ENCODE data around the gene PHF12.
"Not testable (repeated sequence)": the region's sequence is repeated elsewhere in the genome, so short reads cannot be mapped to it uniquely, and the experiment has no call there.

The PHF12 gene

DNA sequence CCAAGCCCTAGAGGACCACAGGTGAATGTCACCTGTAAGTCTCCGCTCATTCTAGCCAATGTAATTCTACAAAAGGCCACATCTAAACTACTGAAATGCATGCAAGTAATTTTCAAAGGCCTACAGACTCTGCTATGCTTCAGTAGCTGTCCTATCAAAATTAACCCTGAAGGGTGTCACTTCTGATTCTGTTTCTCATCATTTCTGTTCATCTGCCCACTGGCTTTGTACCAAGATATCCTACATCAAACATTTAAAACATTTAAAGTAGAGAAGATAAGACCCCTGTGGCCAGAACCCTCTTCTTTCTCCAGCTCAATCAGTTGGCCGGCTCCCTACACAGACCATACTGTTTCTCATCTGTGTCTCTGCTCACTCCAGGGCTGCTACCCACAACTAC, 21.5 kb downstream of the PHF12 start:
- DNase-seq (ENCODE audit: low read depth) = no peak

DNA sequence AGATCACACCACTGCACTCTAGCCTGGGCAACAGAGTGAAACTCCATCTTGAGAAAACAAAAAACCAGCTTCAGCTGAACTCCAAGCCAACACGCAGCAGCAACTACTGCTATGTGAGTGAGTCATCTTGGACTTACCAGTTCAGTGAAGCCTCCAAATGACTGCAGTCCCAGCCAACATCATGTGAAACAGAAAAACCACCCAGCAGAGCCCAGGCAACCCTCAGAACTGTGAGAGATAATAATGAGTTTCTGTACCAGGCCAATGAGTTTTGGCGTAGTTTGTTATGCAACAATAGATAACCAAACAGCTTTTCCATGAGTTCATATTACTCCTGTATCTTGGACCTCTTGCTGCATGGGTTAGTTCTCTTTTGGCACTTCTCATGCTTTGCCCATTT, 23.3 kb downstream of the PHF12 start:
- DNase-seq (ENCODE audit: low read depth) = peak; percentile 12

DNA sequence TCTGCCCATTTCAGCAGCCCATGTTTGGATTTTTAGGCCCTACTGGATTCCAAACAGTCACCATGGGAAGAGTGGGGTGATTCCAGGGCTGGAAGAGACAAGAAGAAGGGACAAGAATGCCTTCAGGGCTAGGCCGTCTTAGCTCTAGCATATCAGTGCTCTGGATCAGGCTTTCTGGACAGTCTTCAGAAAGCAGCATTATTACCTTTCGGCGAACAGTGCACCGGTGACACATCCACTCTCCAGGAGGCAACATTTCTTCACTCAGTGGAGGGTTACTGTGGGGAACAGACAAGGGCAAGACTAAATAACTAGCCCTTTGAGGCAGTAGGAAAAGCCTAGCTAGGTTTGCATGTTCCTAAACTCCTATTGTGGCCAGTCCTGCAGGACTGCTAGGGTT, 24.5 kb downstream of the PHF12 start:
- DNase-seq (ENCODE audit: low read depth) = no peak

DNA sequence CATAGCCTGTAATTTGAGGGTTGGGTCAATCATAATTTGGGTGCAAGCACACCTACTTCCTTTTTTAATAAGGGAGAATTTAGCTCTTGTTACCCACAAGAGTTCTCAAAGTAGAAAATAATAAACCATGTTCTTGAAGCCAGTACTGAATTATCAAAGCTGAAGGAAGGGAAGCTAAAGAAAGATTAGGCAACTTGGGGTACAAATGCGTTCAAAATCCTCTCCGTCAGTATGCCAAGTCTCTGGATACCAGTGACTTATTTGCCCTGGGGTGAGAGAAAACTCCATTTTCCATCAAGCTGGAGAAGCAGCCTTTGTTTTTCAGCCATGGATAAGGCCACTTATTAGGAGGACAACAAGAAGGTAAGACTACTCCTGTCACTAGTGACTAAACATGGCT, 25.0 kb downstream of the PHF12 start:
- no peak for DNase-seq (ENCODE audit: low read depth)

DNA sequence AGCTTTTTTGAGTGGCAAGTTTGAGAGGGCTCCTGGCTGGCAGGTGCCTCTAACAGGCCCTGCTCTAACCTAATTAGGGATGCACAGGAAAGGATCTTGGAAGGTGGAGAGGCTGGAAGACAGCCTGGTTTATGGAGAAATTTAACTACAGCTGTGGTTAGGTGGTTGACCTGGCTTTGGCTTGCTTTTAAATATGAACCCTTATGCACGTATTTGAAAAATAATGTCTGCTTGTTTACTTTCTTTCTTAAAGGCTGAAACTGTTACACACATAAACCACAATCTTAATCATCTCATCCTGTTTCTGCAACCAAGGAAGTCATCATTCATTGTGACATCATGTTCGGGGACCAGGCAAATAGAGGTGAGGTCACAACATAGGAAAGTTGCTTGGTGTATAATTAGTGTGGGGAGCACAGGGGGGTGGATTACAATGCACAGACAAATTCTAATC, 25.4 kb downstream of the PHF12 start:
- DNase-seq (ENCODE audit: low read depth) = peak; percentile 33

DNA sequence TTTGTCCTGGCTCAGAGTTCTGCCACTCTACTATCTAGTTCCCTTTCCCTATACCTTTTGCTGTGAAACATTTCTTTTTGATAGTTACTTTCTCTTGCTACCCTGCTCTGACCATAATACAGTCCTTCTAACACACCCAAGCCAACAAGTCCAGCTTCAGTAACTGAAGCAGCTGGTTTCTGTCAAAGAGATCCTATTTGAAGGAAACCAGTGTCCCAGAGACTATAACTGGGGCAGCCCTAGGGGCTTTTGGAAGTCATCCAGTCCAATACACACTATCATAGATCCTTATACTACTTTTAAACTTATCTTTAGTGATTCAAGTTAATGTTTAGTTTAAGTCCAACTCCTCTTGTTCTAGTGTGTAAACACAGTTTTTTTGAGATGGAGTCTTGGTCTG, 31.1 kb downstream of the PHF12 start:
- DNase-seq (ENCODE audit: low read depth) = no peak

DNA sequence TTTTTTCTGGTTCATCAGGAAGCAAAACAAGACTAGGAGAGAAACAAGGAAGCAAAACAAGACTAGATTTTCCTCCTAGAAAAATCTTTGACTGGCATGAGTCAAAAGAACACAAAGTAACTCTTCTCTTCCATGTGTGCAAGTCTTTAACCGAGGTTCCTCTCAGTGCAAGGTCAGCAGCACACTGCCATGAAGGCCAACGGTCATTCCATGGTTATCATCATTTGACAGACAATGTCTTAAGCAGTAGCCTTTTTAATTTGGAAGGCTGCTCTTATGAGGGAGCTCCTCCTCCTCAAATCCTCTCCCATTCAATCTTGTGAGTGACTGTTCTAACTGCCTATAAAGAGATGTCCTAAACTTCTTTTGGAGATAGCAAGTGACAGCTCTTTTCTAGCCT, 33.0 kb downstream of the PHF12 start:
- no peak for DNase-seq (ENCODE audit: low read depth)

DNA sequence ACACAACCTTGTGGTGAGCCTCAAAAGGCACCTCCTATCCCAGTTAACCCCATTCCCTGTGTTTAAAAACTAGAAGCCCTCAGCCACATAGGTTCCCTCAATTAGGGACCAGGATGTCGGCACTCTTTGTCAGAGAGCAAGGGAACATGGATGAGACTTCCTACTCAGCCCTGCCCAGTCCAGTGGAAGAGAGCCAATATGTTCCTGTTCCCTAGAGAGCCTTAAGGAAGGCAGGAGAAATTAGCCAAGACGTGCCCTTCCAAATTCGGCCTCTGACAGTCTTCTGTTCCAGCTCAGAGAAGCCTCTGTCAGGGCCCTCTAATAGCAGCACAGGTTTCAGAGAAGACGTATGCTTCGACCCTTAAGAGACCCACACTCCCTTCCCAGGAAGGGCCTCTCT, 33.9 kb downstream of the PHF12 start:
- DNase-seq (ENCODE audit: low read depth) = no peak

DNA sequence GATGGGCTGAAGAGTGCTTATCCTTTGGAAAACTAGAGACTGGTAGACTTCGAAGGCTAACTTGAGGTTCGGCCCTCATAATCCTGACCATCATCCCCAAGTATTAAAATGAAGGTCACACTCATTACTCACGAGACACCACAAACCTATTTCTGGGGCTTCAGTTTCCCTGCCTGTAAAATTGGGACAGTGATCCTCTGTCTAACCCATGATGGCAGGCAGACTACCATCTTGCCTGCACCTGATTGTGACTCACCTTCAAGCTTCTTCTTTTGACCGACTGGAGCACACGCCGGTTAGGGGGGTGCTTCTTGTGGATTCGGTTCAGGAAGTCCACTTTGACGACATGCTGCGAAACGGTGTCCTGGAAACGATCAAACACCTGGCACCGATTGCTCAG, 34.3 kb downstream of the PHF12 start:
- DNase-seq (ENCODE audit: low read depth) = no peak

DNA sequence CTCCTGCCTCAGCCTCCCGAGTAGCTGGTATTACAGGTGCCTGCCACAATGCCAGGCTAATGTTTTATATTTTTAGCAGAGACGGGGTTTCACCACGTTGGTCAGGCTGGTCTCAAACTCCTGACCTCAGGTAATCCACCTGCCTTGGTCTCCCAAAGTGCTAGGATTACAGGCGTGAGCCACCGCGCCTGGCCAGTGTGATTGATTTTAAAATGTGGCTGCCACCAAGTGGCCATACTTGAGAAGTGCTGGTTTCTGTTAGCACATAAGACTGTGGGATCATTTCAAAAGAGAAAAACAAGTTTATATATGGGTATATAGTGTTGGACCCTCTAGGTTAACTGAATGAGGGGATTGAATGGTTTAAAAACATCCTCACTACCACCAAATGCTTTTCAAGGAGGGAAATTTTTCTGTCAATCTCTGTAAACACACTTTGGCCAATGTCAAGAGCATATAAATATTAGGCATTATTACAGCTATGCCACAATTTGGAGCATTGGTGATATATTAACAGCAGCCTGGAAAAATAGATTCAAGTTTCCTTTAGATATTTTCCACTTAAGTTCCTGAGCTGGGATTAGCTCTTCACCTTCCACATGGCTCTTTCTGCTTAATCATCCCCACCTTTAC, 34.9 kb downstream of the PHF12 start:
- peak; percentile 33 for DNase-seq (ENCODE audit: low read depth)

DNA sequence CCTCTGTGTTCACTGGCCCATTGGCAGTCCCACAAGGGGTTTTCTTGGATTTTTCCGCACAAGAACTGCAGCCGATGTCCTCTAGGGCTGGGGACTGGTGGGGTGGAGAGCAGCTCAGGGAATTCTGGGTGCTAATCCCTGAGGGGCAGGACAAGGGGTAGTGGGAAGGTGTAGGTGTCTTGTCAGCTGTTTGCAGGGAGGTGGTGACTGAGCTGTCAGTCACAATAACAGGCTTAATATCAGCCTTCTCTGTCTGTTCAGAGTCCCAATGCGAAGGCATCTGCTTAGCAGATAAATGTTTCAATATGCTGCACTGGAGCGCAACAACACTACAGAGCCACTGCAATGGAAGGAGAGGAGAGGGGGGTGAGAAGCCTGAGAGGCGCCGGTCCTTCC, 38.4 kb downstream of the PHF12 start:
- no peak for DNase-seq (ENCODE audit: low read depth)

DNA sequence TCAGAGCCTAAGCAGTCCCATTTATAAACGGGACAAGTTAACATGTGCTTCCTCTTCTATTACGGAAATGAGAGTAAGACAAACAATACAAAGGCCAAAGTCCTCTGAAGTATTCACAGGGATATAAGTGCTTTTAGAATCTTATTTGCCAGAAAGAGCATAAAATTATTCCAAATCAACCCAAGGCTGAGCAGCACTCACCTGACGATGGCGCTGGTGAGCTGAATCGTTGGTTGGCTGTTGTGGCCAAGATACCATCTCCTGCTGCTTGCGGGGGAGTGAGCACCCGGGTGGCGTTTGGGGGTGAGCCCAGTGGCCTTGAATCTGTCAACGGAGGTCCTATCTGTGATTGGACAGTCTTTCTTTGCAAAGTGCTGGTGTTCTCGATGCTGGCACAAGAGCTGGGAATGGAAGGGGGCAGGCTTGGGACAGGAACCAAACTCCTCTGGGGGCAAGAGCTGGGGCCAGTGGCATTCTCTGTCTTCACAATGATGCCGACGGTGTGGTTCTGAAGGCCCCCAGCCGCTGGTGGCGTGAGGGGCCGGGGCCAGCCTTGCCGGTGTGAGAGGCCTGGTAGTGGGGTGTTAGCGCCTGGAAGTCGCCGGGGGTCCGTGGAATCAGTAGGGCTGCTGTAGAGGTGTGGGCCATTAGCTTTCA, 38.9 kb downstream of the PHF12 start:
- no peak for DNase-seq (ENCODE audit: low read depth)

DNA sequence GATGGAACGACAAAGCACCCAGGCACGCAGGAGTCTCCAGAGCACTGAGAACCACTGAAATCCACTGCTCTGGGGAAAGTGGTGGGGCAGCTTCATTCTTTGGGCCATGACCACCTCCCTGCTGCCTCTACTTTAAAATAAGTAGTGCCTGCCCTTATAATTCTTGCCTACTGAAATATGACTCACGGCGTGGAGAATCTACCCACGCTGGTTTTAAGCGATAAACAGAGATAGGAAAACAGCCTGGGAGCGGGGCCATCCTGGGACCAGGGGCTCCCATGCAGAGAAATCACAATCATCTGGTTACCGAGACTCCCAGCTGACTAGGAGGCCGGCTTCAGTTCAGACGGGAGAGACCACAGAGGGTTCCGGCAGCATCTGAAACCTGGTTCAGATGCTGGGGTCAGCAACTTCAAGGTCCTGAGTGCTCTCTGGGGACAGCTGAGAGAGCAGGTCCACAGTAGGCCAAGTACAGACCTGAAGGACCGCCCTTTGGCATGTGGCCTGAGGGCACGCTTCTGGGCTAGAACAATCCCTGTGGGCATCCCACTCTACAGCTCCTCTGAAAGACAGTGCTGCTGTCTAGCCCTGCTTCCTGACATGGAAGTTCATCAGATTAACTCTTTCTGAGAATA, 39.8 kb downstream of the PHF12 start:
- DNase-seq (ENCODE audit: low read depth) = no peak

DNA sequence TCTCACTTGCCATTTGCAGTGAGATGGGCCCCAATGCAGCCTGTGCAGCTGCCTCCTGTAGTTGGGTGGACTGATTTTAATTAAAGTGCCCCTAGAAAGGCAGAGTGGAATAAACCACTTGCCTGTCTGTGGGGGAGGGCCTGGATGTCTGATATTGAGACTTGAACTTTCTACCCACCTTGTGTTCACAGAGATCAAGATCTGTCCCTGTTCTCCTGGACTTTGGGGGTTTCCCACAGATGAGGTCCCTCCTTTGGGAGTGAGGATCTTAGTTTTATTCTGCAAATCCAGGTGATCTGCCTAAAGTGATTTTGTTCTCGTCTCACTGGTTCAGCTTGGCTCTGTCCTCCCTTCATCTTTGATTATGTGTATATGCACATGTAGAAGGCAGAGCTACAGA, 40.8 kb downstream of the PHF12 start:
- no peak for DNase-seq (ENCODE audit: low read depth)

DNA sequence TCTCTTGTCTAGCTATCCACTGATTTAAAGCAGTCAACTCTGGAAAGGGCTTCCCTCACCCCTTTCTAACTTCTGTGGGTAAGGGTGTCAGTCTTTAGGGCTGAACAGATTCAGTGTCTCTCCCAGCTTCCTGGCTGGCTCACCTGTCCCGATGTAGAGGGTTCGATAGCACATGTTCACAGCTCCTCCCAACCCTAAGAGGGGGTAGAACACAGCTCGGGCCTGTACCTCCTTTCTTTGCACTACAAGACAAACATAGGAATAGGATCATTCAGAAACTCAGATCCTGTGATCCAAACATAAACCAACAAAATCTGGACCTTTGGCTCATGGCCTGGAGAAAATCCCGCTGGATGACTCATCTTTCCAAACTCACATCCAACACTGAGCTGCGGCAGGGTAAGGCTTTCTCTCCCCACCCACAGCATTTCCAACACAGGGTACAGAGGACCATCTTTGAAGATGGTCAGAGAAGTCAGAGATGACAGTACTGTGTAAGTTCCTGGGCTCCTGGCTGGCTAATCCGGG, 42.6 kb downstream of the PHF12 start:
- no peak for DNase-seq (ENCODE audit: low read depth)

DNA sequence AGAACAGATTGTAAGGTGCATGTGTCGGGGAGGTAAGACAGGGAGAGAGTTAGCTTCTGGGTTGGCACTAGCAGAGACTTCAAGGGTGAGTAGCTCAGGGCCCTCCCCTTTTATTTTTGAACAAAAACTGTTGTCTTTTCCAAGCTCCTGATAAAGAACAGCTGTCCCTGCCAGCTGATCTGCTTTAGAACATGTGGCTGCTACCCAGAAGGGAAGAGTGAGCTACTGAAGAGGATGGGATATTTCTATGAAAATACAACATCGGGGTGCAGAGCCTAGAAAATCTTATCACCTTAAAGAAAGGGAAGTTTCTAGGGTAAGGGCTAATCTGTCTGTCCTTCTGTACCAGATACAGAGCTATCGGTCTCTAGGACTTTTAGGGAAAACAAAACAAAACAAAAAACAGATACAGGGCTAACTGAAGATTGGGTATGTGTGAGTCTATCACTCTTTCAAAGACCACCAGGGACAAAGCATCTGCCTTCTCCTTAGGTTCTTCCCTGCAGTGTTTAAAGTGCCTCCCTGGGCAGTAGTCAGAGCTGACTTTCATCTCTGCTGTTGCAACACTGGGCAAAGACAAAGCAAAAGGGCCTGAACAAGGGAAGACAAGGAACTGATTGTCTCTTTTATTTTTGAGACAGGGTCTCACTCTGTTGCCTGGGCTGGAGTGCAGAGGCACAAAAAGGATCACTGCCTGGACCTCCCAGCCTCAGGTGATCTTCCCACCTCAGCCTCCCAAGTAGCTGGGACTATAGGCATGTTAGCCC, 43.4 kb downstream of the PHF12 start:
- DNase-seq (ENCODE audit: low read depth) = no peak

DNA sequence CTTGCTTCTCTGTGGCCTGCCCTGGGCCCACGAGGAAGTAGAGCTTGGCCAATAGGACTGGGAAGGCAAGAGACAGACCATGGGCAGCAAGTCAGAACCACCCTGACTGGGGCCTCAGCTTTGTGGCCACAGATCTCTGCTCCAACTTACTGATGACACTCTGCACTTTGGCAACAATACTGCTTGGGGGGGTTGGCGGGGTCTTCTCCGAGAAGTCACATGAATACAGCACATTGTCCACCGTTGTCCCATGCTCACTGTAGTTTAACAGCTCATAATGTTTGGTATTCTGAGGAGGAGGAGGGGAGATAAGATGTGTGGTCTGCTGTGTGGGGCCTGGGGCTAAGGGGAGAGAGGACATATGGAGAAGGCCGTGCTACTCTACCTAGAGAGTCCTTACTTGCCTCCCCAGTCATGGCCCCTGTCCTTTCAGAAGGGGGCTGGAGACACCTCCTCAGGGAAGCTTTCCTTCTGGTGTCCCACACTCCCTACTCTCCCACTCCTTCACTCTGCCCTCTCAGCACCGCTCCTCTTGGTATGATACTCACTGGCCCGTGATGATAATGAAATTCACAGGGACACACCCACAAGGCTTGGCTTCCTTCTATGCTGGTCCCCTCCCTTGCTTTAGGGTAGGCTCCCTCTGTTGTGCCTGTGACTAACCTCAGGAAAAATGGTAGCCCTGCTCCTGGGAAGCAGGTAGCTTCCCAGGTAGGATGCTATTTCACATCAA, 44.4 kb downstream of the PHF12 start:
- no peak for DNase-seq (ENCODE audit: low read depth)

DNA sequence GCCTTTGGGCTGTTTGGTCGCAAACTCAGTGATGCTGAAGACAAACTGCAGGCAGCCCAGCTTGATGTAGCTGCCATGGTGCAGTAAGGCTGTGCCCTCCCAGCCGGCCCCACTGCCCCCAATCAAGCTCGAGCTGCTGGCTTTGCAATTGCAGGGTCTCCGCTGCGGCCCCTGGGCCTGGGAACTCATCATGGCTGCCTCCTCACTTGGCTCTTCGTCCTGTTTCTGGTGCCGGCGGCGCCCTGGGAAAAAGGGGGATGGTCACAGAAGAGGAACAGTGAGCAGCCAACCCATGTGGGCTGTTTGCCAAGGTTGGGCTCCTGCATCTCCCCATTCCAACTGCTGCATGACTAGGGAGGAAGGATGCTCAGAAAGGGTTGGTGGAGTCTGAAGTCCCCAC, 45.0 kb downstream of the PHF12 start:
- DNase-seq (ENCODE audit: low read depth) = no peak

DNA sequence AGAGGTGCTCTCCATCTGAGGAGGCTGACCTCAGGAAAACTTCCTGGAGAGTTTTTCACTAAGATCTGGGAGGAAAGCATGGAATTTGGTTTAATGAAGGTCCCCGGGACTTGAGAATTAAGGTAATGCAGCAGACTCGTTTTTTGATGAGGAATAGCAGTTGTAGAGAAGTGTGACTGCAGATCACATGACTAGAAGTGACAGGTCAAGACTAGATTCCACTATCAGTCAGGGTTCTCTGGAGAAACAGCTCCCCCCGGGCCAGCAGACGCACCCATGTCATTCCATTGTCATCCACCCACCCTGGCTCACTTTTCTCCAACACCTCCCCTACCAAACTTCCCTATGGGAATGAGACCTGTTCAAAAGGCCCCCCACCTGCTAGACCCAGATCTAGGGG, 46.5 kb downstream of the PHF12 start:
- DNase-seq (ENCODE audit: low read depth) = no peak

DNA sequence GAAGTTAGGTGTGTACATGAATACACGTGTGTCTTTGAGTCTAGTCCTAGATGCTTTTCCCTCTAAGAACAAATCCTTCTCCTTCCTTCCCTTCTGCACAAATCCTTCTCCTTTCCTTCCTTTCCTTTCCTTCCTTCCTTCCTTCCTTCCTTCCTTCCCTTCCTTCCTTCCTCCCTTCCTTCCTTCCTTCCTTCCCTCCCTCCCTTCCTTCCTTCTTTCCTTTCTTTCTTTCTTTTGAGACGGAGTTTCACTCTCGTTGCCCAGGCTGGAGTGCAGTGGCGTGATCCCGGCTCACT, 47.8 kb downstream of the PHF12 start:
- DNase-seq (ENCODE audit: low read depth) = not testable (repeated sequence)

DNA sequence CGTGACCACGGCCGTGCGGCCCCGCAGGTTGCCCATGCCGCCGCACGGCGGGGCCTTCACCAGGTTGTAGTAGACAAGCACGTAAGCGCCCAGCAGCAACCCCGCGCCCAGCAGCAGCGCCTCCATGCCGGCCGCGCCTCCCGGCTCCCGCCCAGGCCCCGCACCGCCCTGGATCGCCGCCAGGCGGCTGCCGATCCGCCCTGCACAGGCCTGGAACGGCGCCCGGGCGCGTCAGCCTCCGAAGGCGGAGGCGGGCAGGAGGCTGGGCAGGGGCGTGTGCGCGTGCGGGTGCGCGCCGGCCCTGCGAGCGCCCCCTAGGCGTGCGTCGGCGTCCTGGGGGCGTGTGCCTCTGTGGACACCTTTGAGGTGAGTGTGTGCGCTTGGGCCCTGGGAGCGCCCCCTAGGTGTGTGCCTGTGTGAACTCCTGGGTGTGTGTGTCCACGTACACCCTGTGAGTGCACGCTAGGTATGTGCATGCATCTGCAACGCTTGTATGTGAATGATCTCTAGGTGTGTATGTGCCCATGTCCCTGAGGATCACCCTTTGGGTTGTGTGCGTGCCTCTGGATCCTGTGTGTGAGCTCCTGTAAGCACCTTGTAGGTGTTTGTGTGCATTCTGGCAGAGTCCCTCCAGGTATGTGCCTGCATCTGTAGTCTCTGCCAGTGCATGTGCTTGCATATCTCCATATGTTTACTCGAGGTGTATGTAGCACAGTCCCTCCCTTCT, 48.3 kb downstream of the PHF12 start, which contains the start of gene DHRS13:
DHRS13 (minus strand) TSS at position 261 of the 727 bp plus-strand sequence; CDS start at position 126, 135 bp downstream.
- peak; percentile 89 for DNase-seq (ENCODE audit: low read depth)
